Brain microvascular endothelial cell (primary cell): ENCODE results near the gene PPFIA3.
A peak's percentile ranks its signal among the peaks of the same experiment; 100 is the strongest.

Source experiments
- DNase-seq: peaks from one replicate; pipeline ENCODE4 v3.0.0-alpha.2; 2020
- H3K27ac ChIP-seq: fragments of 250-450 bp; sonication (Bioruptor Pico); 2 replicates; pipeline ENCODE4 v1.5.1; 2020; ENCODE audit warnings: mild to moderate bottlenecking, moderate library complexity
- H3K27me3 ChIP-seq: fragments of 250-450 bp; sonication (Bioruptor Pico); replicated peaks from 2 replicates; pipeline ENCODE4 v1.5.1; 2020; ENCODE audit warnings: mild to moderate bottlenecking
- H3K36me3 ChIP-seq: fragments of 250-450 bp; sonication (Bioruptor Pico); replicated peaks from 2 replicates; pipeline ENCODE4 v1.5.1; 2020; ENCODE audit warnings: mild to moderate bottlenecking
- H3K4me3 ChIP-seq: 2 replicates; pipeline ENCODE4 v1.5.1; 2011; ENCODE audit warnings: low read depth, mild to moderate bottlenecking, control low read depth, low read length, moderate library complexity
- CTCF ChIP-seq: IDR thresholded peaks from 2 replicates; pipeline ENCODE4 v1.5.1; 2011; ENCODE audit warnings: low read depth, mild to moderate bottlenecking, moderate library complexity, low read length, control low read depth, inconsistent platforms; ENCODE audit errors: missing control alignments
- in situ Hi-C: cut with HindIII; loops from 2 replicates; pipeline ENCODE4 v1.10.0; 2017; ENCODE audit warnings: low sequenced_read_pairs, low pct_ligation_motif_present

Gene PPFIA3

GRCh38 chr19:49150106-49150943, 31.0 kb downstream of the PPFIA3 start:
- in situ Hi-C loops = no loop called here
- TF ChIP-seq CTCF = no peak
- no peak overlapping the region for H3K27ac ChIP-seq
- H3K4me3 ChIP-seq = peak overlapping the region; percentile 78
- peak; percentile 64 for DNase-seq
- H3K36me3 ChIP-seq = no peaks in the 10 kb centered on the region
- no peaks in the 10 kb centered on the region for H3K27me3 ChIP-seq

GRCh38 chr19:49150944-49151243, 31.6 kb downstream of the PPFIA3 start:
- in situ Hi-C loops = no loop called here
- H3K36me3 ChIP-seq = no peaks in the 10 kb centered on the region
- no peak overlapping the region for H3K27ac ChIP-seq
- no peaks in the 10 kb centered on the region for H3K27me3 ChIP-seq
- no peak for TF ChIP-seq CTCF
- no peak for DNase-seq
- peak overlapping the region; percentile 78 for H3K4me3 ChIP-seq

DNA sequence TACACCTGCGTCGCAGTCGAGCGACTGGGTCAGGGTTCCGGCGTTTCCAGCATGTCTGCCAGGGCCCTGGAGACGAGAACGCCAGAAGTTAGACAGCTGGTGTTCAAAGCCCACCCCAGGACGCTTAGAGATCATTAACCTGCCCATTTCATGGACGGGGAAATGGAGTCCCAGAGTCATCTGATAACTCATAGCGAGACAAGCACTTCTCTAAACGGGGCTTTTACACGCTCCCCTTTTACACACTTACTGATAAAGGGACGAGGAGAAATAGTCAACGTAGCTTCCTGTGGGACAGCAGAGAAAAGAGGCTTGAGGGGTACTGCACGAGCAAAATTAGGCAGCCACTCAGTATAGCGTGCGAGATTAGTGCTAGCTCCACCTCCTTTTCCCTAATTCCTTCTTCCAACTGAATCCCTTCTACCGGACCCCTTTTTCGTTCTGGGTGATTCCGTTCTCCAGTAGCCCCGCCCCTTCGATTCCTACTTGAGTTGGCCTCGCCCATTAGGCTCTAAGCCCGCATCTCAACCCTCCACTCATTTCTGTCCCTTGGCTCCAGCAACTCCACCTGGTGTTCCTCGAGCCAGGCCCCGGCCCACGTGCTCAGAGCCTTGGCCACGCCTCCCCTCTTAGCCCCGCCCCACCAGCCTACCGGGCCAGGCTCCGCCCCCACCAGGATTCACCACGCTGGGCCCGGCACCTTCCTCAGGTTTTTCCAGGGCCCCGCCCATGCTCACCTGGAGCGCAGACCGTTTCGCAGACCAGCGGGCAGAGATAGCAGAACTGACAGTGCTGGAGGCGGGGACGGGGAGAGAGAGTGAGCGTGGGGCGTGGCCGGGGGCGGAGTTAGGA, 32.1 kb downstream of the PPFIA3 start:
- TF ChIP-seq CTCF = no peak
- no peak for DNase-seq
- in situ Hi-C loops = no loop called here
- Histone ChIP-seq H3K27ac (no peak overlapping the region), H3K36me3 (no peaks in the 10 kb centered on the region), H3K4me3 (peak overlapping the region; percentile 78), H3K27me3 (no peaks in the 10 kb centered on the region)

DNA sequence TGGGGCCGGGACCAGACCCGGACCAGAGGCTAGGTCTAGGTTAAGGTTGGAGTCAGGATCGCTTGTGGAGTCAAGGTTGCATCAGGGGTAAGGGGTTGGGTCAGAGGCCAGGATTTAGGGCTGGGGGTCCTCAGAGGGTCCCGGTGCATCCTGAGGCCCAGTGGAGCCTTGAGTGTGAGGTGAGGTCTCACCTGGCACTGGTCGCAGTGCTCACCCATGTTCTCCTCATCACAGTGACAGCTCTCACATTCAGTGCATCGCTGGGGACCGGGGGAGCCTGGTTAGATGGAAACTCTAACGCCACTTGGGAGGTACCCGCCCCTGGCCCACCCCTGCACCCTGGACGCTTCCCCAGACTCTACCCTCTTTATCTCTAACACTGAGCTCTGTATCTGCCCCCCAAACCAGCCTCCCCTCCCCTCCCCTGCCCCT, 32.8 kb downstream of the PPFIA3 start:
- no peak for TF ChIP-seq CTCF
- no peaks in the 10 kb centered on the region for H3K36me3 ChIP-seq

GRCh38 chr19:49153167-49153809, 33.9 kb downstream of the PPFIA3 start:
- Histone ChIP-seq H3K27me3 (no peaks in the 10 kb centered on the region), H3K27ac (no peak overlapping the region), H3K36me3 (no peaks in the 10 kb centered on the region), H3K4me3 (no peak overlapping the region)
- in situ Hi-C loops = no loop called here
- TF ChIP-seq CTCF = no peak
- no peak for DNase-seq

More for the DNA sequence above, 32.8 kb downstream of the PPFIA3 start:
- in situ Hi-C loops = no loop called here
- DNase-seq = no peak
- Histone ChIP-seq H3K4me3 (no peak overlapping the region), H3K27me3 (no peaks in the 10 kb centered on the region), H3K27ac (no peak overlapping the region)
